ENCODE data around the gene TMEM266.

Gene TMEM266

DNA sequence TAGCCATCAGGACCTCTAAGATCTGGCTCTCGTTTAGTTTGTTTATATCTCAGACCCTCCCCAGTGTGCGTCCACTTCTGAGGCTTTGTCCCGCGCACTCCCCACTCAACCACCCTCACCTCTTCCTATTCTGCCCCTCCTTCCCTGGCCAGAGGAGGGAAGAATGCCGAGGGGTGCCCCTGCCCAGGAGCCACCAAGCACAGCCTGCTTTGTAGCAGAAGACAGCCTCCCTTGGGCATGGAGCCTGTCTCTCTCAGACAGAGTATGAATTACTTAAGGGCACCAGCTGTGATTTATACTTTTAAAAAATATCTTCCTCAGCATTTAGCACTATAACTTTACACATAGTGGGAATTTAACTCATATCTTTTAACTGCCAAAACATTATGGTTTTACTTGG, 6.0 kb downstream of the TMEM266 start:
- Histone ChIP-seq H2AFZ (ENCODE audit: low read depth, low read length) (no peak overlapping the region), H3K9me3 (ENCODE audit: control insufficient read depth, low read length) (no peaks in the 10 kb centered on the region), H2BK120ac (ENCODE audit: low read depth, low read length) (no peak overlapping the region), H4K8ac (ENCODE audit: low read length) (no peak overlapping the region), H2AK5ac (ENCODE audit: low read length, severe bottlenecking) (no peak overlapping the region), H3K4me1 (ENCODE audit: control insufficient read depth, insufficient read depth, low read depth, low read length) (no peaks in the 10 kb centered on the region), H2BK15ac (ENCODE audit: low read depth, poor library complexity, severe bottlenecking) (no peak overlapping the region), H2BK5ac (ENCODE audit: low read depth, low read length, poor library complexity, severe bottlenecking) (no peak overlapping the region), H3K36me3 (ENCODE audit: control insufficient read depth in 1 of 2, insufficient read depth in 2 of 2, low read depth in 1 of 2, low read length in 2 of 2) (no peaks in the 10 kb centered on the region), H3K18ac (ENCODE audit: low read depth in 1 of 2, low read length in 2 of 2) (no peak overlapping the region), H3K14ac (ENCODE audit: low read length in 2 of 2) (no peak overlapping the region), H3K27ac (ENCODE audit: low read length, poor library complexity, severe bottlenecking) (no peak overlapping the region), H3K23ac (ENCODE audit: low read length in 2 of 2) (peak overlapping the region in 1 of 2 experiments; percentile 61), H3K27me3 (ENCODE audit: control insufficient read depth in 1 of 2, insufficient read depth in 1 of 2, low read length in 2 of 2) (peaks cover 55 to 82% of the 10 kb centered on the region in 2 experiments), H2BK12ac (ENCODE audit: low read length in 2 of 2) (no peak overlapping the region), H4K91ac (ENCODE audit: low read length) (no peak overlapping the region), H3K9ac (ENCODE audit: low read length) (no peak overlapping the region), H3K79me1 (replicated peaks; ENCODE audit: low read length, poor library complexity, severe bottlenecking) (no peaks in the 10 kb centered on the region), H3K4me2 (ENCODE audit: low read length, poor library complexity, severe bottlenecking) (no peak overlapping the region), H3K4ac (ENCODE audit: low read depth in 1 of 2, low read length in 2 of 2) (no peak overlapping the region), H3K4me3 (ENCODE audit: insufficient read depth in 1 of 2, low read depth in 1 of 2, low read length in 2 of 2) (no peak overlapping the region)
- 36% methylated on average over 5 of the region's 5 CpGs for WGBS
- no peak for DNase-seq

DNA sequence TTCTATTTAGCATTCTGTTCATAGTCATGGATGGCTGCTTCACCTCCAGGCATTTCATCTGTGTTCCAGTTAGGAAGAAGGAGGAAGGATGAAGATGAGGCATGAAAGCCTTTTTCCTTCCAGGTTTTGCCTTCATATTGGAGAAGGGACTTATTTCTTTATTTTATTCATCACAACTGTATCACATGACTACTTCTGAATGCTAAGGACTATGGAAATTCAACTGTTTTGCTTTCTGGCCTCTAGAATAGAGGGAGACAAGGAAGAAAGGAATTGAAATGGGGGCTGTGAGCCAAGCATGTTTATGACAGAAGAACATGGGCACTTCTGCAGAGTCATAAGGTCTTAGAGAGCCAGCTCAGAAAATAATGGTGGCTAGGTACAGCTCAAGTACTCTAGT, 10.4 kb downstream of the TMEM266 start:
- no peak overlapping the region for H4K91ac ChIP-seq (ENCODE audit: low read length)
- no peaks in the 10 kb centered on the region for H3K4me1 ChIP-seq (ENCODE audit: control insufficient read depth, insufficient read depth, low read depth, low read length)
- no peak overlapping the region for H2AK5ac ChIP-seq (ENCODE audit: low read length, severe bottlenecking)
- no peak overlapping the region for H3K4ac ChIP-seq (ENCODE audit: low read depth in 1 of 2, low read length in 2 of 2)
- H2BK5ac ChIP-seq (ENCODE audit: low read depth, low read length, poor library complexity, severe bottlenecking), result no peak overlapping the region
- no peak overlapping the region for H3K4me3 ChIP-seq (ENCODE audit: insufficient read depth in 1 of 2, low read depth in 1 of 2, low read length in 2 of 2)
- peaks cover 25 to 51% of the 10 kb centered on the region in 2 experiments for H3K27me3 ChIP-seq (ENCODE audit: control insufficient read depth in 1 of 2, insufficient read depth in 1 of 2, low read length in 2 of 2)
- H2AFZ ChIP-seq (ENCODE audit: low read depth, low read length), result no peak overlapping the region
- no peak overlapping the region for H2BK120ac ChIP-seq (ENCODE audit: low read depth, low read length)
- H4K8ac ChIP-seq (ENCODE audit: low read length), result no peak overlapping the region
- no peak overlapping the region for H3K4me2 ChIP-seq (ENCODE audit: low read length, poor library complexity, severe bottlenecking)
- H3K14ac ChIP-seq (ENCODE audit: low read length in 2 of 2), result no peak overlapping the region
- H3K79me1 ChIP-seq (replicated peaks; ENCODE audit: low read length, poor library complexity, severe bottlenecking), result no peaks in the 10 kb centered on the region
- no peaks in the 10 kb centered on the region for H3K9me3 ChIP-seq (ENCODE audit: control insufficient read depth, low read length)
- H3K23ac ChIP-seq (ENCODE audit: low read length in 2 of 2), result no peak overlapping the region
- no peak overlapping the region for H3K27ac ChIP-seq (ENCODE audit: low read length, poor library complexity, severe bottlenecking)
- no peaks in the 10 kb centered on the region for H3K36me3 ChIP-seq (ENCODE audit: control insufficient read depth in 1 of 2, insufficient read depth in 2 of 2, low read depth in 1 of 2, low read length in 2 of 2)
- H2BK12ac ChIP-seq (ENCODE audit: low read length in 2 of 2), result no peak overlapping the region
- H3K9ac ChIP-seq (ENCODE audit: low read length), result no peak overlapping the region
- DNase-seq, result no peak
- no peak overlapping the region for H2BK15ac ChIP-seq (ENCODE audit: low read depth, poor library complexity, severe bottlenecking)
- no peak overlapping the region for H3K18ac ChIP-seq (ENCODE audit: low read depth in 1 of 2, low read length in 2 of 2)

DNA sequence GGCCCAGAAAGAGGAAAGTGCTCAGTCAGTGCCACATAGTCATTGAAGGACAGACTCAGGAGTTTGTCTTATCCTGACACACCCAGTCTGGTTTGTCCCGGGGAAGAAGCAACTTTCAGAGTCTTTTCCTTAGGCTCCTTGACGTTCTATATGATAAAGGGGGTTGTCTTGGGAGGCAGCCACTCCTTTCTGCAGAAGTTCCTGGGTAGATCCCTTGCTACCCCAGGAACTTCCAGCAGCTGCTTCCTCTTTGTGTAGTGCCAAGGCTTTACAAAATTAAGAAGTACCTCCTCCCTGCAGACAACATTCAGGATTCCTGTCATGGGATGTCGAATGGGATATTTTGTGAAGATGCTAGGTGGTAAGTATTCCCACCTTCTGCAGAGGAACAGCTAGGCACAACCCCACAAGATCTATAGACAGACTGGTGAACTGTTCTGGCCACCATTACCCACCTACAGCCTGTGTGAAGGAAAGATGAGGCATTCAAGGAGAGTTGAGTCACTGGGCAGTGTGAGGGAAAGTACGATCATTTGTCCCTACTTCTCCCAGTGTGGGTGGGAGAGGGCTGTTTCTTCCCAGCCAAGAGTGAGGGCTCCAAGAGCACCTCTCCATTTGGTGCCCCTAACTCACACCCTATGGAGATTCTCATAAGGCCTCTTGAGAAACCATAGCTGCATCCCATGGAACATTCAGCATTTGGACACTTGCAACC, 11.3 kb downstream of the TMEM266 start:
- no peak overlapping the region for H3K14ac ChIP-seq (ENCODE audit: low read length in 2 of 2)
- H3K79me1 ChIP-seq (replicated peaks; ENCODE audit: low read length, poor library complexity, severe bottlenecking), result no peaks in the 10 kb centered on the region
- H3K18ac ChIP-seq (ENCODE audit: low read depth in 1 of 2, low read length in 2 of 2), result no peak overlapping the region
- peaks cover 17 to 42% of the 10 kb centered on the region in 2 experiments for H3K27me3 ChIP-seq (ENCODE audit: control insufficient read depth in 1 of 2, insufficient read depth in 1 of 2, low read length in 2 of 2)
- DNase-seq, result no peak
- 86% methylated on average over 3 of the region's 4 CpGs for WGBS
- no peaks in the 10 kb centered on the region for H3K36me3 ChIP-seq (ENCODE audit: control insufficient read depth in 1 of 2, insufficient read depth in 2 of 2, low read depth in 1 of 2, low read length in 2 of 2)
- no peak overlapping the region for H3K27ac ChIP-seq (ENCODE audit: low read length, poor library complexity, severe bottlenecking)
- H3K4me1 ChIP-seq (ENCODE audit: control insufficient read depth, insufficient read depth, low read depth, low read length), result no peaks in the 10 kb centered on the region
- no peak overlapping the region for H2BK120ac ChIP-seq (ENCODE audit: low read depth, low read length)
- H2BK5ac ChIP-seq (ENCODE audit: low read depth, low read length, poor library complexity, severe bottlenecking), result no peak overlapping the region
- H2AK5ac ChIP-seq (ENCODE audit: low read length, severe bottlenecking), result no peak overlapping the region
- no peak overlapping the region for H3K4ac ChIP-seq (ENCODE audit: low read depth in 1 of 2, low read length in 2 of 2)
- no peak overlapping the region for H3K23ac ChIP-seq (ENCODE audit: low read length in 2 of 2)
- H2BK15ac ChIP-seq (ENCODE audit: low read depth, poor library complexity, severe bottlenecking), result no peak overlapping the region
- H4K8ac ChIP-seq (ENCODE audit: low read length), result no peak overlapping the region
- H4K91ac ChIP-seq (ENCODE audit: low read length), result no peak overlapping the region
- H2AFZ ChIP-seq (ENCODE audit: low read depth, low read length), result no peak overlapping the region
- H2BK12ac ChIP-seq (ENCODE audit: low read length in 2 of 2), result no peak overlapping the region
- no peak overlapping the region for H3K4me2 ChIP-seq (ENCODE audit: low read length, poor library complexity, severe bottlenecking)
- H3K4me3 ChIP-seq (ENCODE audit: insufficient read depth in 1 of 2, low read depth in 1 of 2, low read length in 2 of 2), result no peak overlapping the region
- H3K9ac ChIP-seq (ENCODE audit: low read length), result no peak overlapping the region
- H3K9me3 ChIP-seq (ENCODE audit: control insufficient read depth, low read length), result no peaks in the 10 kb centered on the region

DNA sequence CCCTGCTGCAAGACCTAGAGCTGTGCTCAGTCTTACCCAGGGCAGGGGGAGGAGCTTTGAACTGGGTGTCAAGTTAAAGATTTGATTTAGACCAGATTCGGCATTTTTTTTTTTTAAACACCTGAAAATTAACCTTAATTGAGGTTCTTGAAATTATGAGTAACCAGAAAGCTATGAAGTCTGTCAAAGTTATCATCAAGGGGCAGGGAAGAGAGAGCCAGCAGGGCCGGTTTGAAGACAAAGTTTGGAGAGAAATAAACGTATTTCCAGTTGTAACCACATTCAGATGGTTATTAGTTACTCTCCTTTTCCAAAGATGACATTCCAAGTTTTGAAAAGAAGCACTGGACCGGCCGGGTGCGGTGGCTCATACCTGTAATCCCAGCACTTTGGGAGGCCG, 12.0 kb downstream of the TMEM266 start:
- Histone ChIP-seq H3K27ac (ENCODE audit: low read length, poor library complexity, severe bottlenecking) (no peak overlapping the region), H3K18ac (ENCODE audit: low read depth in 1 of 2, low read length in 2 of 2) (no peak overlapping the region), H2BK120ac (ENCODE audit: low read depth, low read length) (no peak overlapping the region), H4K91ac (ENCODE audit: low read length) (no peak overlapping the region), H3K14ac (ENCODE audit: low read length in 2 of 2) (no peak overlapping the region), H3K23ac (ENCODE audit: low read length in 2 of 2) (no peak overlapping the region), H2AK5ac (ENCODE audit: low read length, severe bottlenecking) (no peak overlapping the region), H2AFZ (ENCODE audit: low read depth, low read length) (no peak overlapping the region), H2BK15ac (ENCODE audit: low read depth, poor library complexity, severe bottlenecking) (no peak overlapping the region), H3K79me1 (replicated peaks; ENCODE audit: low read length, poor library complexity, severe bottlenecking) (no peaks in the 10 kb centered on the region), H3K4me3 (ENCODE audit: insufficient read depth in 1 of 2, low read depth in 1 of 2, low read length in 2 of 2) (no peak overlapping the region), H3K4ac (ENCODE audit: low read depth in 1 of 2, low read length in 2 of 2) (no peak overlapping the region), H2BK12ac (ENCODE audit: low read length in 2 of 2) (no peak overlapping the region), H3K27me3 (ENCODE audit: control insufficient read depth in 1 of 2, insufficient read depth in 1 of 2, low read length in 2 of 2) (peaks cover 17 to 35% of the 10 kb centered on the region in 2 experiments), H3K4me2 (ENCODE audit: low read length, poor library complexity, severe bottlenecking) (no peak overlapping the region), H2BK5ac (ENCODE audit: low read depth, low read length, poor library complexity, severe bottlenecking) (no peak overlapping the region), H3K4me1 (ENCODE audit: control insufficient read depth, insufficient read depth, low read depth, low read length) (no peaks in the 10 kb centered on the region), H3K36me3 (ENCODE audit: control insufficient read depth in 1 of 2, insufficient read depth in 2 of 2, low read depth in 1 of 2, low read length in 2 of 2) (no peaks in the 10 kb centered on the region), H4K8ac (ENCODE audit: low read length) (no peak overlapping the region), H3K9me3 (ENCODE audit: control insufficient read depth, low read length) (no peaks in the 10 kb centered on the region), H3K9ac (ENCODE audit: low read length) (no peak overlapping the region)
- 85% methylated on average over 3 of the region's 7 CpGs for WGBS
- DNase-seq, result no peak

Data from mesenchymal stem cell (in vitro differentiated cells and primary cell).